Medulla oblongata (tissue), 1 donor: ENCODE results near the gene SULT1B1.
A peak's percentile ranks its signal among the peaks of the same experiment; 100 is the strongest.

Source experiments
- DNase-seq: peaks from one replicate; pipeline ENCODE4 v3.0.0-alpha.2; 2015; ENCODE audit errors: extremely low spot score

The SULT1B1 gene

DNA sequence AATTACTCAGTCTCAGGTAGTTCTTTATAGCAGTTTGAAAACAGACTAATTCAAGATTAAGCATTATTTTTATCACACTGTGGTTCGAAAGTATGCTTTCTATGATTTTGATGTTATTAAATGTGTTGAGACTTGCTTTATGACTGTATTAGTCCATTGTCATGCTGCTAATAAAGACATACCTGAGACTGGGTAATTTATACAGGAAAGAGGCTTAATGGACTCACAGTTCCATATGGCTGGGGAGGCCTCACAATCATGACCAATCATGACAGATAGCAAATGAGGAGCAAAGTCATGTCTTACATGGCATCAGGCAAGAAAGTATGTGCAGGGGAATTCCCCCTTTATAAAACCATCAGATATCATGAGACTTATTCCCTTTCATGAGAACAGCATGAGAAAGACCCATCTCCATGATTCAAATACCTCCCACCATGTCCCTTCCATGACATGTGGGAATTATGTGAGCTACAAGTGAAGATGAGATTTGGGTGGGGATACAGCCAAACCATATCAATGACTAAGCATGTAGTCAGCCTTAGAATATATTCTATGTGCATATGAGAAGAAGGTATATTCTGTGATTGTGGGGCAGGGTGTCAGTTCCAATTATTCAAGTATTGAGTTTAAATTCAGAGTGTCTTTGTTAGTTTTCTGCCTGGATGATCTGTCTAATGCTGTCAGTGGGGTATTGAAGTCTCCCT, 62.7 kb downstream of the SULT1B1 start:
- DNase-seq = no peak

DNA sequence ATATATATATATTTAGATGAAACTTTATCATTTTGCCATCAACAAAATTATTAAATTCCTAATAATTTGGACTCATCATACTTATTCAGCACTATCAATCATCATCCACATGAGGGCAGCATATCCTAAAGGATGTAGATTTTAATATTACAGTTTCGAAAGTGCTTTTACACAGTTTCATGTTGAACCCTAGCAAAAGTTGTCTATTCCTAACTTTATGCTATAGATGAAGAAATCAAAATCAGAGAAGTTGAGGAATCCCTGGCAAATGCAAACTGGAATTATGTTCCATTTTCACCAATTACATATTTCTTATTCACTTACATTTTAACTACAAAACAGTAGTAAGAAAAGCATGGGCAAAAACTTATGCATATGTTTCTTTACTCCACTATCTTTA, 70.8 kb downstream of the SULT1B1 start:
- peak; percentile 59 for DNase-seq

- no peak for DNase-seq
These were observed 75.6 kb downstream of the SULT1B1 start for GRCh38 chr4:69684804-69685203.
